A673 (cell line): ENCODE data around the gene GMPR. TPM values are rescaled to one million over a fixed set of nuclear protein-coding genes. Genes with fewer than 3 reads are reported as not detected.
"Not testable (repeated sequence)": the region's sequence is repeated elsewhere in the genome, so short reads cannot be mapped to it uniquely, and the experiment has no call there.

Source experiments
- BruUV-seq: library from RNA; stranded (reverse); fragments of 400-500 nt; replicated peaks from 2 replicates; lab custom pipeline; 2021; lab: Mats Ljungman, UMichigan
- CTCF ChIA-PET: fragments of 300-600 bp; sonication (Branson Sonifier 250); formaldehyde crosslinking; loops from one replicate; lab custom pipeline; 2022; ENCODE audit warnings: antibody characterized with exemption; lab: Charles Lee
- POLR2A ChIA-PET: fragments of 300-600 bp; sonication (Branson Sonifier 250); formaldehyde crosslinking; loops from one replicate; lab custom pipeline; 2022; ENCODE audit warnings: antibody characterized with exemption; ENCODE audit not compliant: low non-redundant PET; lab: Charles Lee
- DNase-seq: peaks from one replicate; pipeline ENCODE4 v3.0.0-alpha.2; 2015; ENCODE audit warnings: low spot score
- H3K27ac ChIP-seq: fragments of 200-600 bp; sonication (generic); 2 replicates; pipeline ENCODE4 v1.5.1; 2016; ENCODE audit warnings: mixed run types, low read depth, mild to moderate bottlenecking, mixed read lengths, antibody characterized with exemption, low read length; ENCODE audit not compliant: poor library complexity, severe bottlenecking
- H3K27me3 ChIP-seq: fragments of 200-600 bp; sonication (generic); replicated peaks from 2 replicates; pipeline ENCODE4 v1.6.1; 2017; ENCODE audit warnings: mixed run types, low read depth, mild to moderate bottlenecking, mixed read lengths, antibody characterized with exemption, low read length; ENCODE audit not compliant: insufficient read depth, poor library complexity
- H3K36me3 ChIP-seq: fragments of 200-600 bp; sonication (generic); 2 replicates; pipeline ENCODE4 v1.6.1; 2016; ENCODE audit warnings: mixed run types, mild to moderate bottlenecking, mixed read lengths, antibody characterized with exemption, low read length; ENCODE audit not compliant: insufficient read depth, poor library complexity, severe bottlenecking
- H3K4me1 ChIP-seq: fragments of 200-600 bp; sonication (generic); 2 replicates; pipeline ENCODE4 v1.6.1; 2017; ENCODE audit warnings: mixed run types, mild to moderate bottlenecking, mixed read lengths, antibody characterized with exemption, low read length; ENCODE audit not compliant: insufficient read depth, poor library complexity, severe bottlenecking
- H3K4me3 ChIP-seq: fragments of 200-600 bp; sonication (generic); 2 replicates; pipeline ENCODE4 v1.5.1; 2016; ENCODE audit warnings: low read depth, mixed run types, mild to moderate bottlenecking, mixed read lengths, low read length; ENCODE audit not compliant: poor library complexity, severe bottlenecking
- H3K9me3 ChIP-seq: fragments of 200-600 bp; sonication (generic); 2 replicates; pipeline ENCODE4 v1.6.1; 2016; ENCODE audit warnings: mixed run types, low read depth, mild to moderate bottlenecking, mixed read lengths, antibody characterized with exemption, low read length; ENCODE audit not compliant: poor library complexity, severe bottlenecking
- EZH2 ChIP-seq: fragments of 200-600 bp; sonication (generic); IDR thresholded peaks from 2 replicates; pipeline ENCODE4 v1.6.1; 2017; ENCODE audit warnings: borderline replicate concordance, low read depth, mild to moderate bottlenecking, mixed read lengths, antibody characterized with exemption, low read length; ENCODE audit not compliant: poor library complexity, severe bottlenecking
- intact Hi-C: fragments of 100-400 bp; cut with micrococcal nuclease; formaldehyde crosslinking; loops from one replicate; pipeline ENCODE4 v1.10.0; 2022; ENCODE audit not compliant: unreplicated experiment
- total RNA-seq: library from RNA; stranded (reverse); gene quantifications from 2 replicates; pipeline ENCODE4 v1.2.3, GENCODE V29; 2021
- TF ChIP-seq, protein P1 (sequence below): fragments of 300-800, 200-600 bp; sonication (generic); conservative IDR thresholded peaks from 2 replicates; pipeline ENCODE4 v1.5.1; 2017; ENCODE audit warnings: low read depth, mild to moderate bottlenecking, antibody characterized with exemption, low read length, moderate library complexity, mixed read lengths

GMPR gene
- total RNA-seq, 1 experiment from 2014 or later: 0.32 TPM

DNA sequence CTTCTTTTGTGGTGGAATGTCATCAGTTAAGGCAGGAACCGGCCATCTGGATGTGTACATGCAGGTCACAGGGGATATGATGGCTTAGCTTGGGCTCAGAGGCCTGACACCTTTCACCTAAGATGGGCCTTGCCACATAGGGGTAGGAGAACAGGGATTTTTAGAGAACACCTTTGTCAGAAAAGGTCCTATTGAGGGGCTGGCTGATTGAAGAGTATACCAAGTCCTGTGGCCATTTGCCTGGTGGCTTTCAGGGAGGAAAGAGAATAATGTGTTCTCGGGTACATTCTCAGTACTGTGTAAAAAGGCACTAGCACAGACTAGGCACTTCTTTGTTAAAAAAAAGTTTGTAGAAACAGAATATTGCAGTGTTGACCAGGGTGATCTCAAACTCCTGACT, 26.4 kb downstream of the GMPR start:
- POLR2A ChIA-PET: no interaction called here
- no TSS peak for BruUV-seq
- no peak for DNase-seq

DNA sequence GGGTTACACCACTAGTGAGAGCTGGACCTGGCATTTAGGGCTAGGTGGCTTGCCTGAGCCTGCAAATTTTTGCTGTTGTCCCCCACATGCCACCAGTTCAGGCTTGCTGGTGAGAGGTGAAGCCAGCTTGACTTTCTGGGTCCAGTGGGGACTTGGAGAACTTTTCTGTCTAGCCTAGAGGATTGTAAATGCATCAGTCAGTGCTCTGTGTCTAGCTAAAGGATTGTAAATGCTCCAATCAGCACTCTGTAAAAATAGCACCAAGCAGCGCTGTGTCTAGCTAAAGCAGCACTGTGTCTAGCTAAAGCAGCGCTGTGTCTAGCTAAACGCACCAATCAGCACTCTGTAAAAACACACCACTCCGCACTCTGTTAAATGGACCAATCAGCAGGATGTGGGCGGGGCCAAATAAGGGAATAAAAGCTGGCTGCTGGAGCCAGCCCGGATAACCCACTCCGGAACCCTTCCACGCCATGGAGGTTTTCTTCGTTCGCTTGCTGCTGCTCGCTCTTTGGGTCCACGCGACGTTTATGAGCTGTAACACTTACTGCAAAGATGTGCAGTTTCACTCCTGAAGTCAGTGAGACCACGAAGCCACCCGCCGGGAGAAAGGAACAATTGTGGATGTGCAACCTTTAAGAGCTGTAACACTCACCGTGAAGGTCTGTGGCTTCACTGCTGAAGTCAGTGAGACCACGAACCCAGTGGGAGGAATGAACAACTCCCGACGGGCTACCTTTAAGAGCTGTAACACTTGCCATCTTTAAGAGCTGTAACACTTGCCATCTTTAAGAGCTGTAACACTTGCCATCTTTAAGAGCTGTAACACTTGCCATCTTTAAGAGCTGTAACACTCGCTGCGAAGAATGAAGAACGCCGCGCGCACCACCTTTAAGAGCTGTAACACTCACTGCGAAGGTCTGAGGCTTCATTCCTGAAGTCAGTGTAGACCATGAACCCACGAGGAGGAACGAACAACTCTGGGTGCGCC, 27.3 kb downstream of the GMPR start:
- ChIA-PET CTCF (no interaction called here), POLR2A (interaction anchor here (0.6 kb wide), 1 partner anchor 10 kb away, joined by 5 read pairs; no protein-coding TSS in a partner anchor)
- no peak overlapping the region for H3K27ac ChIP-seq
- H3K27me3 ChIP-seq: no peaks in the 10 kb centered on the region
- BruUV-seq: TSS peak; percentile 99
- H3K9me3 ChIP-seq: no peaks in the 10 kb centered on the region
- intact Hi-C loops: no loop called here
- no peak for DNase-seq
- no peaks in the 10 kb centered on the region for H3K4me1 ChIP-seq
- H3K36me3 ChIP-seq: no peaks in the 10 kb centered on the region
- no peak overlapping the region for H3K4me3 ChIP-seq
- no peak for TF ChIP-seq EZH2
- TF ChIP-seq, protein P1, sequence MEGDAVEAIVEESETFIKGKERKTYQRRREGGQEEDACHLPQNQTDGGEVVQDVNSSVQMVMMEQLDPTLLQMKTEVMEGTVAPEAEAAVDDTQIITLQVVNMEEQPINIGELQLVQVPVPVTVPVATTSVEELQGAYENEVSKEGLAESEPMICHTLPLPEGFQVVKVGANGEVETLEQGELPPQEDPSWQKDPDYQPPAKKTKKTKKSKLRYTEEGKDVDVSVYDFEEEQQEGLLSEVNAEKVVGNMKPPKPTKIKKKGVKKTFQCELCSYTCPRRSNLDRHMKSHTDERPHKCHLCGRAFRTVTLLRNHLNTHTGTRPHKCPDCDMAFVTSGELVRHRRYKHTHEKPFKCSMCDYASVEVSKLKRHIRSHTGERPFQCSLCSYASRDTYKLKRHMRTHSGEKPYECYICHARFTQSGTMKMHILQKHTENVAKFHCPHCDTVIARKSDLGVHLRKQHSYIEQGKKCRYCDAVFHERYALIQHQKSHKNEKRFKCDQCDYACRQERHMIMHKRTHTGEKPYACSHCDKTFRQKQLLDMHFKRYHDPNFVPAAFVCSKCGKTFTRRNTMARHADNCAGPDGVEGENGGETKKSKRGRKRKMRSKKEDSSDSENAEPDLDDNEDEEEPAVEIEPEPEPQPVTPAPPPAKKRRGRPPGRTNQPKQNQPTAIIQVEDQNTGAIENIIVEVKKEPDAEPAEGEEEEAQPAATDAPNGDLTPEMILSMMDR: no peak

More for the DNA sequence above, 26.4 kb downstream of the GMPR start:
- Histone ChIP-seq H3K27ac (no peak overlapping the region), H3K4me1 (no peaks in the 10 kb centered on the region), H3K27me3 (no peaks in the 10 kb centered on the region), H3K36me3 (no peaks in the 10 kb centered on the region), H3K9me3 (no peaks in the 10 kb centered on the region), H3K4me3 (no peak overlapping the region)
- CTCF ChIA-PET: no interaction called here
- TF ChIP-seq, protein P1: no peak
- no peak for TF ChIP-seq EZH2
- intact Hi-C loops: no loop called here

DNA sequence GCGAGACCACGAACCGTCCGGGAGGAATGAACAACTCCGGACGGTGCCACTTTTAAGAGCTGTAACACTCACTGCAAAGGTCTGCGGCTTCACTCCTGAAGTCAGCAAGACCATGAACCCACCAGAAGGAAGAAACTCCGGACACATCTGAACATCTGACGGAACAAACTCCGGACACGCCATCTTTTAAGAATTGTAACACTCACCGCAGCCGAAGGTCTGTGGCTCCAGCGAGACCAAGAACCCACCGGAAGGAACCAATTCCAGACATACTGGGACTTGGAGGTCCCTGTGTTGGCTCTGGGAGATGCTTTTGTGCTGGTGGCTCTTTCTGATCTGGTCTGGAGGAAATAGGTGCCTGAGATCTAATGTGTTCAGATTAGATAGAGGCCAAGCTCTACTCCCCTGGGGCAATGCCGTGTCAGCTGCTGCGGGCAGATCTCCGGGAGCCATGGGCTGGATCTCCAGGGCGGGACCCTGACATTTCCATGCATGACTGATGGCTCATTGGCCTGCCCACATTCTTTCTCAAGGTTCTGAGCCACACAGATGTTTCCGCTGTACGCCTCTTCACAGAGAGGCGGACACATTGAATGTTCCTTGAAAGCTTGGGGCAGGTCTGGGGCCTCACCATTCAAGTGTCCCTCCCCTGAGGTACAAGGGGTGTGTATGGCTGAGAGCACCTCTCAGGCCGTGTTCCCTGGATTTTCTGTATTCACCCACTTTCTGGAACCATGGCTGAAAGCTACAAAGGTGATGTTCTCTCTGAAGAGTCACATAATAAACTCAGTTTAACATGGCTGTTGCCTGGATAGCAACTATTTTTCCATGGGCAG, 29.3 kb downstream of the GMPR start:
- no peaks in the 10 kb centered on the region for H3K9me3 ChIP-seq
- no peaks in the 10 kb centered on the region for H3K4me1 ChIP-seq
- intact Hi-C loops: no loop called here
- TF ChIP-seq, protein P1: no peak
- no peak for TF ChIP-seq EZH2
- CTCF ChIA-PET: no interaction called here
- DNase-seq: no peak
- H3K36me3 ChIP-seq: no peaks in the 10 kb centered on the region
- no peaks in the 10 kb centered on the region for H3K27me3 ChIP-seq
- no TSS peak for BruUV-seq
- POLR2A ChIA-PET: no interaction called here
- H3K4me3 ChIP-seq: no peak overlapping the region
- H3K27ac ChIP-seq: no peak overlapping the region

DNA sequence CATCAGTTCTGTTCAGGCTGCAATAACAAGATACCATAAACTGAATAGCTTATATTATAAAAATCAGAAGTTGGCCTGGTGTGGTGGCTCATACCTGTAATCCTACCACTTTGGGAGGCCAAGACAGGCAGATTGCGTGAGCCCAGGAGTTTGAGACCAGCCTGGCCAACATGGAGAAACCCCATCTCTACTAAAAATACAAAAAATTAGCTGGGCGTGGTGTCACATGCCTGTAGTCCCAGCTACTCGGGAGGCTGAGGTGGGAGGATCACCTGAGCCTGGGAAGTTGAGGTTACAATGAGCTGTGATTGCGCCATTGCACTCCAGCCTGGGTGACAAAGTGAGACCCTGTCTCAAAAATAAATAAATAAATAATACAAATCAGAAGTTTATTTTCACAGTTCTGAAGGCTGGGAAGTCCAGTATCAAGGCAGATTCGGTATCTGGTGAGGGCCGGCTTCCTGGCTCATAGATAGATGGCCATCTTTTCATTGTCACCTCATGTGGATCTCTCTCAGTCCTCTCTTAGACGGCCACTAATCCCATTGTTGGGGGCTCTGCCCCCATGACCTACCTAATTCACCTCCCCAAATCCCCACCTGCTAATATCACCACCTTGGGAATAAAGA, 31.2 kb downstream of the GMPR start:
- H3K4me1 ChIP-seq, DNase-seq, BruUV-seq, POLR2A ChIA-PET, H3K9me3 ChIP-seq, CTCF ChIA-PET, H3K27ac ChIP-seq, H3K4me3 ChIP-seq, intact Hi-C loops, H3K36me3 ChIP-seq, H3K27me3 ChIP-seq: not testable (repeated sequence)
